HT1080 (cell line): ENCODE data around the gene NUP93. TPM values are rescaled to one million over a fixed set of nuclear protein-coding genes. Genes with fewer than 3 reads are reported as not detected.
"Not testable (repeated sequence)": the region's sequence is repeated elsewhere in the genome, so short reads cannot be mapped to it uniquely, and the experiment has no call there.

Source experiments
- DNase-seq: peaks from one replicate; pipeline ENCODE4 v3.0.0-alpha.2; 2015; ENCODE audit warnings: low read depth
- total RNA-seq: library from RNA; depleted of rRNA; stranded (reverse); fragments of >200 nt; shearing (Covaris generic); gene quantifications from 2 replicates; pipeline ENCODE4 v1.2.3, GENCODE V29; 2014

The NUP93 gene
- total RNA-seq, 1 experiment from 2014 or later, result 119 TPM

GRCh38 chr16:56866955-56867830 lies 137.3 kb downstream of the NUP93 start:
- DNase-seq, result peak; percentile 40

GRCh38 chr16:56868175-56868574 lies 138.2 kb downstream of the NUP93 start:
- no peak for DNase-seq

GRCh38 chr16:56868766-56869165 lies 138.8 kb downstream of the NUP93 start:
- DNase-seq, result not testable (repeated sequence)

GRCh38 chr16:56869513-56870275 lies 139.8 kb downstream of the NUP93 start:
- DNase-seq, result peak; percentile 57

GRCh38 chr16:56870276-56870888 lies 140.5 kb downstream of the NUP93 start:
- DNase-seq, result no peak

- peak; percentile 19 for DNase-seq
These were observed 141.3 kb downstream of the NUP93 start for GRCh38 chr16:56871172-56871593.

- DNase-seq, result no peak
These were observed 143.0 kb downstream of the NUP93 start for GRCh38 chr16:56872863-56873391.

- no peak for DNase-seq
These were observed 144.9 kb downstream of the NUP93 start for GRCh38 chr16:56874800-56875199.

GRCh38 chr16:56876048-56876447 lies 146.1 kb downstream of the NUP93 start:
- no peak for DNase-seq

GRCh38 chr16:56877486-56878182 lies 147.7 kb downstream of the NUP93 start:
- no peak for DNase-seq

- no peak for DNase-seq
These were observed 148.4 kb downstream of the NUP93 start for GRCh38 chr16:56878282-56878854.

GRCh38 chr16:56879276-56879675 lies 149.3 kb downstream of the NUP93 start:
- no peak for DNase-seq

- no peak for DNase-seq
These were observed 150.2 kb downstream of the NUP93 start for GRCh38 chr16:56880176-56880575.

- no peak for DNase-seq
These were observed 150.8 kb downstream of the NUP93 start for GRCh38 chr16:56880685-56881084.

GRCh38 chr16:56882077-56882800 lies 152.3 kb downstream of the NUP93 start:
- no peak for DNase-seq

- no peak for DNase-seq
These were observed 153.7 kb downstream of the NUP93 start for GRCh38 chr16:56883586-56883985.

GRCh38 chr16:56884026-56884582 lies 154.2 kb downstream of the NUP93 start:
- DNase-seq, result no peak

- not testable (repeated sequence) for DNase-seq
These were observed 155.0 kb downstream of the NUP93 start for GRCh38 chr16:56884929-56885328.

- DNase-seq, result no peak
These were observed 155.7 kb downstream of the NUP93 start for GRCh38 chr16:56885446-56886162.
